Fibroblast of skin of back (primary cell): ENCODE data around the gene C2CD4D. TPM values are rescaled to one million over a fixed set of nuclear protein-coding genes. Genes with fewer than 3 reads are reported as not detected.
A peak's percentile ranks its signal among the peaks of the same experiment; 100 is the strongest.
"Not testable (repeated sequence)": the region's sequence is repeated elsewhere in the genome, so short reads cannot be mapped to it uniquely, and the experiment has no call there.

Experiments used
- DNase-seq: peaks from one replicate; pipeline ENCODE4 v3.0.0-alpha.2; 2013
- polyA plus RNA-seq, 2 experiments: library from polyadenylated mRNA; unstranded; fragments of 120-200 nt; gene quantifications; one replicate each; pipeline ENCODE4 v1.2.1, GENCODE V29; 2013; ENCODE audit not compliant: insufficient read length in 2 of 2

The C2CD4D gene
- polyA plus RNA-seq (2013, experiment 1 of 2; ENCODE audit: insufficient read length), result not detected
- polyA plus RNA-seq (2013, experiment 2 of 2; ENCODE audit: insufficient read length), result not detected

- no peak for DNase-seq
Measured at GRCh38 chr1:151839457-151840403, at the start of gene C2CD4D. Gene C2CD4D, minus strand, starts transcription at chr1:151839820. Its CDS starts 831 bp downstream, at chr1:151838989.

- no peak for DNase-seq
Measured at GRCh38 chr1:151888972-151889570, 49.5 kb upstream of the C2CD4D start.

- peak; percentile 21 for DNase-seq
Measured at GRCh38 chr1:151887028-151887427, 47.4 kb upstream of the C2CD4D start.

- no peak for DNase-seq
Measured at GRCh38 chr1:151885479-151885878, 45.9 kb upstream of the C2CD4D start.

GRCh38 chr1:151884879-151885278 is 45.3 kb upstream of the C2CD4D start:
- not testable (repeated sequence) for DNase-seq

- DNase-seq, result not testable (repeated sequence)
Measured at GRCh38 chr1:151884445-151884844, 44.8 kb upstream of the C2CD4D start.

- DNase-seq, result not testable (repeated sequence)
Measured at GRCh38 chr1:151883898-151884297, 44.3 kb upstream of the C2CD4D start.

GRCh38 chr1:151882918-151883317 is 43.3 kb upstream of the C2CD4D start:
- DNase-seq, result not testable (repeated sequence)

GRCh38 chr1:151882466-151882865 is 42.8 kb upstream of the C2CD4D start:
- DNase-seq, result no peak

- DNase-seq, result no peak
Measured at GRCh38 chr1:151881479-151881878, 41.9 kb upstream of the C2CD4D start.

GRCh38 chr1:151875419-151876097 is 35.9 kb upstream of the C2CD4D start:
- DNase-seq, result no peak

GRCh38 chr1:151872776-151873175 is 33.2 kb upstream of the C2CD4D start:
- DNase-seq, result not testable (repeated sequence)

GRCh38 chr1:151871284-151872030 is 31.8 kb upstream of the C2CD4D start:
- no peak for DNase-seq

- DNase-seq, result no peak
Measured at GRCh38 chr1:151868486-151868885, 28.9 kb upstream of the C2CD4D start.

GRCh38 chr1:151867765-151868411 is 28.3 kb upstream of the C2CD4D start:
- DNase-seq, result peak; percentile 63

- DNase-seq, result no peak
Measured at GRCh38 chr1:151867321-151867720, 27.7 kb upstream of the C2CD4D start.

GRCh38 chr1:151864411-151864810 is 24.8 kb upstream of the C2CD4D start:
- DNase-seq, result no peak

- DNase-seq, result no peak
Measured at GRCh38 chr1:151862604-151863003, 23.0 kb upstream of the C2CD4D start.

GRCh38 chr1:151860504-151861187 is 21.0 kb upstream of the C2CD4D start:
- DNase-seq, result no peak

GRCh38 chr1:151859891-151860293 is 20.3 kb upstream of the C2CD4D start:
- no peak for DNase-seq
